ENCODE data around the gene TSPAN18. TPM values are rescaled to one million over a fixed set of nuclear protein-coding genes. Genes with fewer than 3 reads are reported as not detected.

Gene TSPAN18
- total RNA-seq, 1 donor from 2014 or later: 44.9 TPM

DNA sequence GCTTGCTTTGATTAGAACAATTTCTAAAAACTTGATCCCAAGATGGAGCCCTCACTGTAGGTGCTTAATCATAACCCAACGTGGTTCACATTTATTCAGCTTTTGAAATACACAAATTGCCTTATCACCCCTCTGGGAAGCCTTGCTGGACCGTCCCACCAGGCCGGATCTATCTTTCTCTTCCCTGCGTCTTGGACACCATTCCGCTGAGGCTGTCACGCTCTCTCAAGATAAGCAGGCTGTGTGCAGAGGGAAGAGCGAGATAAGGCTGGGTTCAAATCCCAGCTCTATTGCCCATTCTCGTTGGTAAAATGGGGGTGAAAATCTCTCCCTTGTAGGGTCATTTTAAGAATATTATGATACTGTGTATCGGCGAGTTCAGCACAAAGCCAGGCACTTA is 244.4 kb downstream of the TSPAN18 start:
- intact Hi-C loops (cut with micrococcal nuclease): no loop called here

GRCh38 chr11:44972746-44973435 is 246.1 kb downstream of the TSPAN18 start:
- intact Hi-C loops (cut with micrococcal nuclease): no loop called here

DNA sequence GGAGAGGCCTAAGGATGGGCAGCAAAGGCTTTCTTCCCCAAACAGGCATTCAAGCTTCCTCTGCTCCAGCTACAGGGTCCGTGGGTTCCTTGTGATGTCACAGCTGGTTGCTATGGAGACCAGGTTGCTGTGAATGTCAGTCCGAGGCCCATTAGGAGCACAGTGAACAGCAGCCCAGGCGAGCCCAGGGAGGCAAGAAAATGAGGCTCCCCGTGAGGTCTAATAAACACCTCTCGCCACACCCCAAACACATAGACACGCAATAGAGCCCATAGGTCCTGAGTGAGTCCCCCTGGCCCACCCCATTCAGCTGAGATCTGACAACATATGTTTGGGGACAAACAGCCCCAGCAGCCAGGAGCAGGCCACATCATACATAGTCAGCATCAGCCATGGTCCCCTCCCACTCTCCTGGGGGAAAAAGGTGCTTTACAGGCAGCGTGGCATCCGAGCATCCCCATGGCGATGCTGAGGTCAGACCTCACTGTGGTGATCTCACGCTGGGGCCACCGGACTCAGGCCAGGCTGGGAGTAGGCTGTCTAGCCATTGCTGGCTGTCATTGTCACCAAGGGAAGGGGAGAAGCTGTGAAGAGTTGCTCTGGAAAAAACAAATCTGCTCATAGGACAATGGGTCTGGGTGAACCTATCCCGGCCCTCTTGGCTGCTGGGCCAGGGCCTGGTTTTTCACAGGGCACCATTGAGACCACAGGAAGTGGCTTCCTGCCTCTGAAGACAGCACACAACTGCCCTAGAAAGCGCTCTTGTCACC is 247.1 kb downstream of the TSPAN18 start:
- intact Hi-C loops (cut with micrococcal nuclease): no loop called here

GRCh38 chr11:44974402-44975000 is 247.7 kb downstream of the TSPAN18 start:
- intact Hi-C loops (cut with micrococcal nuclease): no loop called here

GRCh38 chr11:44976576-44976975 is 249.8 kb downstream of the TSPAN18 start:
- intact Hi-C loops (cut with micrococcal nuclease): no loop called here

DNA sequence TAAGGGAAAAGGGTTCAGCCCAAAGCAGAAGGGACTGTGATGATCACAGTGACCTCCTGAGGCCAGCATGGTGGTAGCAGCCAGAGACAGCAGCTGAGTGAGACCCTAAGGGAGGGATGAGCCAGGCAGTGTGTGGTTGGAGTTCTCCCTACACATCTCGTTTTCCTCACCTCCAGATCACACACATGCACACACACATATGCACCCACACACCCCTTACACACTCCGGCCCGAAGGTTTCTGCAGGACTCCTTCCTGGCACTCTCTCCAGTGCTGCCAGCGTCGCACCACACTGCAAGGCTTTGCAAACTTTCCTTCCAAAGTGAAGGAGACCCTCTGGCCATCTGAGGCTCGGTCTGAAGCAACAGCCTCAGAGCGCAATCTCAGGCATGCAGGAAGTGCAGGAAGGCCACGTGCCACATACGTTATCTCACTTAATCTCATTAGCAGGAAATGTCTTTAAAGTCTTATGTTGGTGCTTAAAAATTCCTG is 250.8 kb downstream of the TSPAN18 start:
- intact Hi-C loops (cut with micrococcal nuclease): no loop called here

- intact Hi-C loops (cut with micrococcal nuclease): no loop called here
Measured at GRCh38 chr11:44978274-44978960, 251.7 kb downstream of the TSPAN18 start.

DNA sequence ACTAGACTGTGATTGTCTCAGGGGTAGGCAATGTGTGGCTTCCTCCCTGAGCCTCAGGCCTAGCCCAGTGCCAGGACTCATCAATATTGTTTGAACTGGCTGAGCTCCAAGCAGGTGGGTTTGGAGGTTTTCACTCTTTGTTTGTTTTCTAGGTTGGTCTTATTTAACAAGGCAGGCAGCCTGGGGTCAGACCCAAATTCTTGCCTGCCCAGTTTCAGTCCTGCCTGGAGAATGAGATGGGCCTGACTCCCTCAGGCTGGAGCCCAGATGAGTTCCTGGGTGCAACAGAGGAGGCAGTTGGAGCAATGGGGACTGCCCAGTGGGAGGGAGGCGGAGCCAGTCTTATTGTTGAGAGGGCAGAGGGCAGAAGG is 252.2 kb downstream of the TSPAN18 start:
- intact Hi-C loops (cut with micrococcal nuclease): no loop called here

- intact Hi-C loops (cut with micrococcal nuclease): no loop called here
Measured at GRCh38 chr11:44979543-44980399, 253.0 kb downstream of the TSPAN18 start.

DNA sequence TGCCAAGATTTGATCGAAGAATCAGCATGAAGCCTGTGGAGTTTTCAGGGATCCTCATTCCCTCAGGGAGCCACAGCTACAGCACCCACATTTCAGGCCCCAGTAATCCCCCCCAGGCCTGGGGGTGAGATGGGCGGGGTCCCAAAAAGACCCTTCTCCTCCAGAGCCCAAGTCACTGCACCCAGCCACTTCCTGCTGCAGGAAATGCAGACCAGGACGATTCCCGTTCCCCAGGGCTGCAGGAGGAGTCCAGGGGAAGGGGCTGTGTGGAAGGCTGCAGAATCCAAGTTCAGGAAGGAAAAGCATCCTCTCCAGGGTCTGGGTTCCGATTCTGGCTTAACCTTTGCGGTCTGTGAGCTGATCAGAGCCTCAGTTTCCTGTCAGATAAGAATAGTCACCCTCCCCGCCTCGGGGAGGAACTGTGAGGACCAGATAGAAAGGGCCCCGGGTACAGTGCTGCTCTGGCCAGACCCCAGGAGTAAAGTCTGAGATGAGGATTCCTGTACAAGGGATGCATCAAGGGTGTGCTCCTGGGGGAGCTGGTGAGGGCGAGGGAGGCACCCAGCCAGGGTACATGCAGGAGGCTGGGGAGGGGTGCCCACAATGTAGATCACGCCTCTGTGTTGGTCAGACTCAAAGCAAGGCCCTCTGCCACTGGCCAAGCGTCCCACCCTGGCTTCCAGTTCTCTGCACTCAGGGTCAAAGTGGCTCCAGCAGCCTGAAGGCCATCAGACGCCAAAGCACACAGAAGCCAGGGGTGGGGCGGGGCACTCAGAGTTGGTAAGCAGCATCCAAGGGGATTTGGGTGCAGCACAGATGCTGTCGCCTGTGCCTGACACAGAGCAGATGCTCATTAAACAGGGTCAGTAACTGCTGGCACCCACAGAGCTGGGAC is 254.0 kb downstream of the TSPAN18 start:
- intact Hi-C loops (cut with micrococcal nuclease): no loop called here

Other genes with a start within 250 kb of the TSPAN18 start
- 475 and 482 TPM in 2 replicates for gene CD82, start 161.3 kb upstream of the TSPAN18 start, total RNA-seq
- gene TP53I11, start 223.9 kb downstream of the TSPAN18 start, total RNA-seq: 2.6 and 2.7 TPM in 2 replicates

Measured in T-helper 1 cell treated with Interleukin-12 subunit alpha and Interleukin-12 subunit beta and Interleukin-4 antibody, amounts not matched to agents 30 ng/mL and 1 ng/mL, for 36 hours (primary cell).